Mononuclear cell (primary cell): ENCODE results near the gene APC2. TPM values are rescaled to one million over a fixed set of nuclear protein-coding genes. Genes with fewer than 3 reads are reported as not detected.

ENCODE experiments used
- H3K27me3 ChIP-seq: 2 replicates; pipeline ENCODE4 v1.6.0; 2011; ENCODE audit warnings: low read length, control low read depth; ENCODE audit not compliant: insufficient read depth
- H3K4me1 ChIP-seq: 2 replicates; pipeline ENCODE4 v1.5.1; 2011; ENCODE audit warnings: mild to moderate bottlenecking, low read length, control low read depth; ENCODE audit not compliant: insufficient read depth
- H3K4me3 ChIP-seq: 2 replicates; pipeline ENCODE4 v1.5.1; 2011; ENCODE audit warnings: mild to moderate bottlenecking, low read length, moderate library complexity
- H3K9me3 ChIP-seq: 2 replicates; pipeline ENCODE4 v1.5.1; 2011; ENCODE audit warnings: low read depth, mild to moderate bottlenecking, control low read depth, low read length
- total RNA-seq: library from RNA; depleted of rRNA; stranded (reverse); fragments of >200 nt; gene quantifications from one replicate; pipeline ENCODE4 v1.2.3, GENCODE V29; 2012

Gene APC2
- total RNA-seq, 1 donor, result 0.10 TPM

GRCh38 chr19:1447504-1447903, 2.4 kb upstream of the APC2 start:
- Histone ChIP-seq H3K4me1 (peaks cover 34% of the 10 kb centered on the region), H3K27me3 (peaks cover 54% of the 10 kb centered on the region), H3K4me3 (no peak overlapping the region), H3K9me3 (no peaks in the 10 kb centered on the region)

DNA sequence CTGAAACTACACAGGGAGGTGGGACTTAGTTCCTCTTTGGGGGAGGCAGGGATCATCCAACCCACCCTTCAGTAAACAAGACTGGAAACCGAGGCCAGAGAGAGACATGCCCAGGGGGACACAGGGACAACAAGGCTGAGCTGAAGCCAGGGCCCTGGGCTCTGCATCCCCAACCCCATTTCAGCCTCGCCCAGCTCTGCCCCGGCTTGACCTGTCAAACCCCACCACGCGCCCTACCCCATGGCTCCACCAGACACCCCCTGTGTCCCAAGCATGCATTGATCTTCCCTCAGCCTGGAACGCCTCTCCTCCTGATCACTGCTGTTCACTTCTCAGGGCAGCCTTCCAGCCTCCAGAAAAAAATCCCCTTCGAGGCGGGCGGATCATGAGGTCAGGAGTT, 2.0 kb upstream of the APC2 start:
- H3K9me3 ChIP-seq, result no peaks in the 10 kb centered on the region
- H3K27me3 ChIP-seq, result peaks cover 56% of the 10 kb centered on the region
- H3K4me1 ChIP-seq, result peaks cover 34% of the 10 kb centered on the region
- no peak overlapping the region for H3K4me3 ChIP-seq

DNA sequence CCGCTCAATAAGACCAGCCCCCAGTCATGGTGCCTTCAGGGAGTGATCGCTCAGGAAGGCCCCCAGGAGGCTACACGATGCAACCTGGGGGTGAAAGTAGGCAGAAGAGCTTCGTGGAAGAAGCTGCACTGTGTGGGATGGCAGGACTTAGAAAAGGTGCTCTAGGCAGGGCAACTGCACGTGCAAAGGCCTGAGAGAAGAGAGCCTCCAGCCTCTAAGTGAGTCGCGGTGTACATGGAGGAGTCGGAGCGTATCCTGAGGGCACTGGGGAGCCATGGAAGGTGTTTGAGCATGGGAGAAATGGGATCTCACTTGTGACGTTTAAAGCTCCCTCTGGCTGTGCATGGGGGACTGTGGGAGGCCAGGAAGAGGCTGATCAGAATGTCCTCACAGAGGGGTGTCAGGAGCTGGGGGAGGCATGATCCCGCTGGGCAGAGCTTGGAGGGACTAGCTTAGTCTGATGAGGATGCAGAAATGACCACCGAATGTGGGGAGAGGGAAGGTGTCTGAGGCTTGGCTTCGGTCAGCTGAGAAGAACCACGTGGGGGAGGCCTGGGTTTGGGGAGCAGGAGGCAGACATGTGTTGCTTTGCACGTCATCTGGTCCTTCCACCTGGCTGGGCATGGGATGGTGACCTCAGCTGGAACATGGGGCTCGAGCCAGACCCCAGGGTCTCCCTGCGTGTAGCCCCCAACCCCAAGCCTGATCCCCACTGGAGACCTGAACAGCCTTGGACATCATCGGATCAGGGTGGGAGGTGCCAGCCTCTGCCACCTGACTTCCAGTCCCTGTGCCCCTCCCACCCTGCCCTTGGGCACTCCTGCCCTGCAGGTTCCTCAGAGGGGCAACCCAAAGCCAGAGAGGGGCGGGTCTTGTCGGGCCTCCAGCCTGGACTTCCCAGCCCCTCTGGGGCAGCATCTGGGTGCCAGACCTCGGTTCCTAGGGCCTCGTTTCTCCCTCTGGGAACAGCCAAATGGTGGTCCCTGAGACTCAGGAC, 1.1 kb downstream of the APC2 start:
- peaks cover 76% of the 10 kb centered on the region for H3K27me3 ChIP-seq

GRCh38 chr19:1451916-1452801, 2.2 kb downstream of the APC2 start:
- Histone ChIP-seq H3K4me1 (peaks cover 21% of the 10 kb centered on the region), H3K27me3 (peaks cover 78% of the 10 kb centered on the region), H3K9me3 (no peaks in the 10 kb centered on the region), H3K4me3 (no peak overlapping the region)

More for the DNA sequence above, 1.1 kb downstream of the APC2 start:
- H3K9me3 ChIP-seq, result no peaks in the 10 kb centered on the region
- peaks cover 31% of the 10 kb centered on the region for H3K4me1 ChIP-seq
- H3K4me3 ChIP-seq, result no peak overlapping the region

- H3K9me3 ChIP-seq, result no peaks in the 10 kb centered on the region
- no peak overlapping the region for H3K4me3 ChIP-seq
- H3K4me1 ChIP-seq, result peaks cover 20% of the 10 kb centered on the region
- peaks cover 75% of the 10 kb centered on the region for H3K27me3 ChIP-seq
Measured at GRCh38 chr19:1452802-1453524, 3.0 kb downstream of the APC2 start.

DNA sequence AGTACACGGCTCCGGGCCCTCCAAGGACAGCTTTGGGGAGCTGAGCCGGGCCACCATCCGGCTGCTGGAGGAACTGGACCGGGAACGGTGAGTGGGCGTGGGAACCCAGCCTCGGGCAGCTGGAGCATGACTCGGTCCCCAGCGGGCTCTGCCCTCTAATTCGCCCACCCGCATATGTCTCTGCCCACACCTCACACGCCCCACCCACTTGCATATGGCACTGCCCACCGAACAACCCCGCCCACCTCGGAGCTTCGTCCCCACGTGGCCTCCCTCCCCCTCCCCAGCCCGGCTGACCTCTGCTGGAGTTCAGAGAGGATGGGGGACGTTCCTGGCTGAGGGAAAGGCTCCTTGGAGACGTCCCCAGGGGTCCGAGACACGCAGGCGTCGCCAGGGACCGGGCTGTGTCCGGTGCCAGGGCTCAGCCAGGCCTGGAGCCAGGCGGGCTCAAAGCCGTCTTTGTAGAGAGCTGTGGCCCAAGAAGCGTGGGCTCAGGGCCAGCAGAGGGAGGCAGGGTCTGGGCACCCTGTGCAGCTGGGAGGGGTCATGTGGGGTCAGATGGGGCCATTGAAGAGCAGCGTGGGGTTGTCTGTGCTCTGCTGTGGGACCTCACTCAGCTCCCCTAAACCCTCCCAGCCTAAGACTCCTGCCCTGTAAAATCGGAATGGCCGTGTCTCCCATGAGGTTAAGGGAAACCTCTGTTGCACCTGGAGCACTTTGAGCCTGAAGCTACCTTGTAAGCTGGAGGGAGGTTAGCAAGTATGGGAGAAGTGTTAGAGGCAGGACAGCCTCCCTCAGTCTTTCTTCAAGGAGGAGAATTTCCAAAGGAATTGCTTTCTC, 3.8 kb downstream of the APC2 start:
- peaks cover 20% of the 10 kb centered on the region for H3K4me1 ChIP-seq
- H3K27me3 ChIP-seq, result peaks cover 73% of the 10 kb centered on the region
- H3K9me3 ChIP-seq, result no peaks in the 10 kb centered on the region
- no peak overlapping the region for H3K4me3 ChIP-seq

GRCh38 chr19:1455002-1455335, 5.0 kb downstream of the APC2 start:
- no peaks in the 10 kb centered on the region for H3K9me3 ChIP-seq
- H3K4me3 ChIP-seq, result no peak overlapping the region
- peaks cover 16% of the 10 kb centered on the region for H3K4me1 ChIP-seq
- peaks cover 61% of the 10 kb centered on the region for H3K27me3 ChIP-seq

GRCh38 chr19:1455336-1456120, 5.6 kb downstream of the APC2 start:
- no peak overlapping the region for H3K4me3 ChIP-seq
- H3K27me3 ChIP-seq, result peaks cover 56% of the 10 kb centered on the region
- no peaks in the 10 kb centered on the region for H3K9me3 ChIP-seq
- H3K4me1 ChIP-seq, result peaks cover 10% of the 10 kb centered on the region

DNA sequence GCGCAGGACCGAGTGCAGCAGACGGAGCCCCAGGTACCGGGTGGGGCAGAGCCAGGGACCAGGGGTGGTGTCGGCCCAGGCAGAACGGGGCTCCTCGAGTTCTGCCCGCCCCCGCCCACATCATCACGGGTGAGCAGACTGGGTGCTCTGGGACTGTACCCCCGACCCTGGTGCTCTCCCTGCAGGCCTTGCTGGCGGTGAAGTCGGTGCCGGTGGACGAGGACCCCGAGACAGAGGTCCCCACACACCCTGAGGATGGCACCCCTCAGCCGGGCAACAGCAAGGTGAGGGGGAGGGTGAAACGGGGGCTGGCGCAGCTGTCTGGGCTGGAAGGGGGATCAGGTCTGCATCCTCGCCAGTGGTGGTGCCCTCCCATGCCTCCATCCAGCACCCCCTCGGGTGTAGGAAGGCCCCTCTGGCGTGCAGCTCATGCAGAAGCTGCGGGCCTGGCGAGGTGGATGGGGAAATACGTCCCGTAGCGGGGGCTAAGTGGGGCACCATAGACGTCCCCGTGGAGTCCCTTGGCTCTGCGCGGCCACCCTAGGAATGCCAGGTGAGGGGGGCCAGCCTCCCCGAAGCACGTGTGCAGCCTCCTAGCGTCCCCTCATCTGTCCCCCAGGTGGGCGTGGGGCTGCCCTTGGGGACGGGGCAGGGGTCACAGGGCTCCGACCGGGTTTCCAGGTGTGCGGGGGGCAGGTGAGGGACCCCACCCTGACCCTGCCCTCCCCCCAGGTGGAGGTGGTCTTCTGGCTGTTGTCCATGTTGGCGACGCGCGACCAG, 6.4 kb downstream of the APC2 start:
- Histone ChIP-seq H3K27me3 (peaks cover 49% of the 10 kb centered on the region), H3K9me3 (no peaks in the 10 kb centered on the region), H3K4me1 (peaks cover 10% of the 10 kb centered on the region), H3K4me3 (no peak overlapping the region)

- H3K27me3 ChIP-seq, result peaks cover 43% of the 10 kb centered on the region
Measured at GRCh38 chr19:1457031-1457739, 7.3 kb downstream of the APC2 start.

DNA sequence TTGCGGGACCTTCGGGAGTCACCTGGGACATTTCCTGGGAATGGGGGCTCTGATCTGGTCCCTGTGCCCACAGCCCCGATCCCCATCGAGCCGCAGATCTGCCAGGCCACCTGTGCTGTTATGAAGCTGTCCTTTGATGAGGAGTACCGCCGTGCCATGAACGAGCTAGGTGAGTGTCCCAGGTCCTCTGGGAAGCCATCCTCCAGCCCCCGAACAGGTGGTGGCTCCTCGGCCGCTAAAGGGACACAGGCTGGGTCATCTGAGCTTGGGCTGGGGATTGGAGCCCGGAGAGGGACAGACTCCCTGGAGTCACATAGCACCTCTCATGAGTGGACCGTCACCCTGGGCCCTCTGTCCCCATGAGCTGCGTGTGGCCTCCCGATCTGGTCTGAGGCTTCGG, 8.0 kb downstream of the APC2 start:
- no peak overlapping the region for H3K4me3 ChIP-seq
- H3K9me3 ChIP-seq, result no peaks in the 10 kb centered on the region
- peaks cover 10% of the 10 kb centered on the region for H3K4me1 ChIP-seq
- peaks cover 38% of the 10 kb centered on the region for H3K27me3 ChIP-seq

More at GRCh38 chr19:1457031-1457739, 7.3 kb downstream of the APC2 start:
- peaks cover 10% of the 10 kb centered on the region for H3K4me1 ChIP-seq
- H3K9me3 ChIP-seq, result no peaks in the 10 kb centered on the region
- no peak overlapping the region for H3K4me3 ChIP-seq

GRCh38 chr19:1459479-1459878, 9.6 kb downstream of the APC2 start:
- H3K27me3 ChIP-seq, result peaks cover 29% of the 10 kb centered on the region
- peaks cover 10% of the 10 kb centered on the region for H3K4me1 ChIP-seq
- no peaks in the 10 kb centered on the region for H3K9me3 ChIP-seq
- no peak overlapping the region for H3K4me3 ChIP-seq
